Natural killer cell (primary cell): ENCODE measurements around the gene INPP4B. TPM values are rescaled to one million over a fixed set of nuclear protein-coding genes. Genes with fewer than 3 reads are reported as not detected.
"Not testable (repeated sequence)": the region's sequence is repeated elsewhere in the genome, so short reads cannot be mapped to it uniquely, and the experiment has no call there.

Experiments
- ATAC-seq, 3 donors: fragments of 150-1000 bp in 2 of 3; fragments of 200-7000 bp in 1 of 3; cut with Tn5 transposase; 1 replicate in 1 of 3; 2 replicates in 2 of 3; pipeline ENCODE4 v1.10.0; 2021; ENCODE audit warnings: mild to moderate bottlenecking in 2 of 3, moderate library complexity in 2 of 3
- DNase-seq, 2 donors: peaks; one replicate each; pipeline versions ENCODE4 v3.0.0 to v3.0.0-alpha.2; 2013 to 2021; ENCODE audit warnings: mixed read lengths in 1 of 2
- H3K27ac ChIP-seq: one replicate; pipeline ENCODE4 v1.5.1; 2013; ENCODE audit warnings: mild to moderate bottlenecking, low read length
- H3K27me3 ChIP-seq: one replicate; pipeline ENCODE4 v1.6.1; 2013; ENCODE audit warnings: low read length; ENCODE audit not compliant: control insufficient read depth, insufficient read depth
- H3K36me3 ChIP-seq: one replicate; pipeline ENCODE4 v1.6.1; 2013; ENCODE audit warnings: low read length; ENCODE audit not compliant: control insufficient read depth, insufficient read depth
- H3K4me1 ChIP-seq: one replicate; pipeline ENCODE4 v1.6.1; 2013; ENCODE audit warnings: low read length; ENCODE audit not compliant: control insufficient read depth, insufficient read depth
- H3K4me3 ChIP-seq: one replicate; pipeline ENCODE4 v1.5.1; 2013; ENCODE audit warnings: low read length
- H3K9me3 ChIP-seq: one replicate; pipeline ENCODE4 v1.6.1; 2013; ENCODE audit warnings: low read length; ENCODE audit not compliant: control insufficient read depth, insufficient read depth
- H3K27ac Mint-ChIP-seq, 2 donors: one replicate each; pipeline ENCODE4 v1.8.0; 2022; ENCODE audit warnings: mild to moderate bottlenecking in 2 of 2, mixed read lengths in 2 of 2, moderate library complexity in 1 of 2
- H3K27me3 Mint-ChIP-seq, 2 donors: one replicate each; pipeline ENCODE4 v1.8.0; 2022; ENCODE audit warnings: low read depth in 2 of 2, mixed read lengths in 2 of 2
- H3K36me3 Mint-ChIP-seq: one replicate; pipeline ENCODE4 v1.8.0; 2022; ENCODE audit warnings: mixed read lengths
- H3K4me1 Mint-ChIP-seq, 2 donors: one replicate each; pipeline ENCODE4 v1.8.0; 2022; ENCODE audit warnings: mixed read lengths in 2 of 2
- H3K4me3 Mint-ChIP-seq: one replicate; pipeline ENCODE4 v1.8.0; 2022; ENCODE audit warnings: mild to moderate bottlenecking, moderate library complexity, mixed read lengths
- H3K9me3 Mint-ChIP-seq, 2 donors: one replicate each; pipeline ENCODE4 v1.8.0; 2022; ENCODE audit warnings: mixed read lengths in 2 of 2
- CTCF ChIP-seq: fragments of 200-600 bp; IDR thresholded peaks from one replicate; pipeline ENCODE4 v1.8.0; 2022; ENCODE audit warnings: antibody characterized with exemption
- WGBS: methylation state at CpG from one replicate; pipeline ENCODE4 v1.1.7; 2013; ENCODE audit warnings: missing lambda C conversion rate; ENCODE audit not compliant: insufficient coverage; 5-methylcytosine and 5-hydroxymethylcytosine counted together
- intact Hi-C: fragments of 100-400 bp; cut with micrococcal nuclease; formaldehyde crosslinking; loops from one replicate; pipeline ENCODE4 v1.14.2; 2022
- total RNA-seq, 4 donors: library from RNA; stranded (reverse); fragments of 120-200 nt in 1 of 4; gene quantifications; one replicate each; pipeline versions ENCODE4 v1.2.3 to v1.2.4, GENCODE V29; 2013 to 2022

Gene INPP4B
- total RNA-seq, 3 donors from 2014 or later (not counting 1 experiment from before 2014, with no cell fraction given): 2.4 to 6.2 (median 4.5) TPM

GRCh38 chr4:142081025-142081424, 765.1 kb downstream of the INPP4B start:
- H3K27ac Mint-ChIP-seq: no peak overlapping the region
- no peaks in the 10 kb centered on the region for H3K27me3 Mint-ChIP-seq
- no peaks in the 10 kb centered on the region for H3K4me1 Mint-ChIP-seq

GRCh38 chr4:142079959-142080358, 766.1 kb downstream of the INPP4B start:
- Mint-ChIP-seq H3K4me3 (no peak overlapping the region), H3K27ac (no peak overlapping the region), H3K27me3 (no peaks in the 10 kb centered on the region), H3K36me3 (no peaks in the 10 kb centered on the region), H3K9me3 (no peaks in the 10 kb centered on the region), H3K4me1 (no peaks in the 10 kb centered on the region)
- intact Hi-C loops: no loop called here
- no peaks in the 10 kb centered on the region for H3K36me3 ChIP-seq
- no peaks in the 10 kb centered on the region for H3K4me1 ChIP-seq
- H3K4me3 ChIP-seq: no peak overlapping the region
- no CpG with 5 or more reads among the region's 1 CpG for WGBS
- no peak for TF ChIP-seq CTCF
- ATAC-seq (no peak), DNase-seq (no peak)
- no peak overlapping the region for H3K27ac ChIP-seq
- H3K27me3 ChIP-seq: no peaks in the 10 kb centered on the region
- no peaks in the 10 kb centered on the region for H3K9me3 ChIP-seq

More at GRCh38 chr4:142081025-142081424, 765.1 kb downstream of the INPP4B start:
- no peaks in the 10 kb centered on the region for H3K9me3 ChIP-seq
- no peak overlapping the region for H3K4me3 Mint-ChIP-seq
- no peak for TF ChIP-seq CTCF
- intact Hi-C loops: no loop called here
- no peak for DNase-seq
- no peaks in the 10 kb centered on the region for H3K9me3 Mint-ChIP-seq
- no peak for ATAC-seq
- 92% methylated on average over 4 of the region's 4 CpGs for WGBS
- no peaks in the 10 kb centered on the region for H3K4me1 ChIP-seq
- H3K4me3 ChIP-seq: no peak overlapping the region
- H3K36me3 ChIP-seq: no peaks in the 10 kb centered on the region
- H3K27ac ChIP-seq: no peak overlapping the region
- H3K27me3 ChIP-seq: no peaks in the 10 kb centered on the region
- H3K36me3 Mint-ChIP-seq: no peaks in the 10 kb centered on the region

- intact Hi-C loops: no loop called here
- H3K36me3 Mint-ChIP-seq: no peaks in the 10 kb centered on the region
- WGBS: no CpG with 5 or more reads among the region's 2 CpGs
Measured at GRCh38 chr4:142077048-142077447, 769.1 kb downstream of the INPP4B start.

GRCh38 chr4:142068304-142068703, 777.8 kb downstream of the INPP4B start:
- ATAC-seq, H3K9me3 ChIP-seq, H3K4me3 ChIP-seq, H3K4me1 ChIP-seq, H3K27ac ChIP-seq, DNase-seq, H3K27me3 ChIP-seq, H3K27me3 Mint-ChIP-seq, H3K4me1 Mint-ChIP-seq, H3K4me3 Mint-ChIP-seq, H3K27ac Mint-ChIP-seq, intact Hi-C loops, H3K36me3 ChIP-seq: not testable (repeated sequence)
- WGBS: 100% methylated on average over 1 of the region's 2 CpGs
- H3K36me3 Mint-ChIP-seq: peaks cover 14% of the 10 kb centered on the region
- peaks cover 8 to 17% of the 10 kb centered on the region in 2 donors for H3K9me3 Mint-ChIP-seq

More at GRCh38 chr4:142077048-142077447, 769.1 kb downstream of the INPP4B start:
- Mint-ChIP-seq H3K4me1 (no peaks in the 10 kb centered on the region), H3K27me3 (no peaks in the 10 kb centered on the region), H3K27ac (no peak overlapping the region), H3K9me3 (no peaks in the 10 kb centered on the region), H3K4me3 (no peak overlapping the region)
- Histone ChIP-seq H3K36me3 (no peaks in the 10 kb centered on the region), H3K9me3 (no peaks in the 10 kb centered on the region), H3K27ac (no peak overlapping the region), H3K27me3 (no peaks in the 10 kb centered on the region), H3K4me3 (no peak overlapping the region), H3K4me1 (no peaks in the 10 kb centered on the region)
- no peak for ATAC-seq
- no peak for DNase-seq
- no peak for TF ChIP-seq CTCF

DNA sequence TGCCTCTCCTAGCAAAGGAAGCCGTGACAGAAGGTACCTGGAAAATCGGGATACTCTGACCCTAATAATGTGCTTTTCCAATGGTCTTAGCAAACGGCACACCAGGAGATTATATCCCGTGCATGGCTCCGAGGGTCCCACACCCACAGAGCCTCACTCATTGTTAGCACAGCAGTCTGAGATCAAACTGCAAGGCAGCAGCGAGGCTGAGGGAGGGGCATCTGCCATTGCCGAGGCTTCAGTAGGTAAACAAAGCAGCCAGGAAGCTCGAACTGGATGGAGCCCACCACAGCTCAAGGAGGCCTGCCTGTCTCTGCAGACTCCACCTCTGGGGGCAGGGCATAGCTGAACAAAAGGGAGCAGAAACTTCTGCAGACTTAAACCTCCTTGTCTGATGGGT, 779.5 kb downstream of the INPP4B start:
- H3K36me3 ChIP-seq, H3K4me1 ChIP-seq, H3K9me3 ChIP-seq, H3K4me3 ChIP-seq, H3K27ac Mint-ChIP-seq, DNase-seq, H3K27me3 ChIP-seq, H3K4me1 Mint-ChIP-seq, ATAC-seq, H3K27ac ChIP-seq, intact Hi-C loops, H3K4me3 Mint-ChIP-seq, H3K27me3 Mint-ChIP-seq: not testable (repeated sequence)
- WGBS: 94% methylated on average over 8 of the region's 8 CpGs
- H3K36me3 Mint-ChIP-seq: peaks cover 14% of the 10 kb centered on the region
- peaks cover 9 to 19% of the 10 kb centered on the region in 2 donors for H3K9me3 Mint-ChIP-seq
